22Rv1 (cell line): ENCODE results near the gene ARHGEF18.
"Not testable (repeated sequence)": the region's sequence is repeated elsewhere in the genome, so short reads cannot be mapped to it uniquely, and the experiment has no call there.

Source experiments
- H3K27ac ChIP-seq: fragments of 450-650 bp; 2 replicates; pipeline ENCODE4 v1.5.1; 2017
- CTCF ChIP-seq: fragments of 450-650 bp; IDR thresholded peaks from 2 replicates; pipeline ENCODE4 v1.5.1; 2017; ENCODE audit warnings: mild to moderate bottlenecking
- ZFX ChIP-seq: fragments of 450-650 bp; IDR thresholded peaks from 2 replicates; pipeline ENCODE4 v1.6.1; 2017; ENCODE audit warnings: antibody characterized with exemption, borderline replicate concordance

ARHGEF18 gene

DNA sequence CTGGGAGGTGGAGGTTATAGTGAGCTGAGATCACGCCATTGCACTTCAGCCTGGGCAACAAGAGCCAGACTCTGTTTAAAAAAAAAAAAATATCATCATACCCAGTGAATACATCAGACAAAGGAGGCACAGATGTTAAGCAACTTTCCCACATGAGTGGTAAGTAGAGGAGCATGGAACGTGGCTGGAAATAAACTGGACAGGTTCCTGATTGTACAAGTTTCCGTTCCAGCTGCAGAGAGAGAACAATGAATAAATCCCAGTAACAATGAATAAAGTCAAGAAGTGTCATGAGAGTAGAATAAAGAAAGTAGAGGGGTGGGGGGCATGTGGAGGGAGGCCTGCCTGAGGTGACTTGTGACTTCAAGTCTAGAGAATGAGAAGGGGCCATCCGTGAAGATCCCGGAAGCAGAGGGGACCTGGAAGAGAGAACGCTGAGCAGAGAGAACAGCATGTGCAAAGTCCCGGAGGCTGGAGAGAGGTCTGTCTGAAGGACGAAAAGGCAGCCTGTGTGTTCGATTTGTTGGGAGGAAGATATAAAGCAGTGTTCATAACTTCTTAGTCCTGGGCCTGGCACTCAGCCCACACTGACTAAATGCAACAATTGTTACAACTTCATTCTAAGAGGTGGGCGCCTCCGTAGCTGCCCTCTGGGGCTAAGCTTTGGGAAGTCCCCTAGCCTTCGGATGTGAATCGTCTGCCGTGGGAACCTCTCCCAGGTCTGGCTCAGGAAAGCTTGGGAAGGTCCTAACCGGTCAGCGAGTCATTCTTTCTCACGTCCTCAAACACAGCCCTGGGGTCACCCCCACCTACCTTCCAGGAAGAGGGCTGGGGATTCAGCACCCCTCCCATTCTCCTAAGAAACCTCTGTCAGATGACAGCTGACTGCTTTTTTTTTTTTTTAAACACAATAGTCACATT lies 15.3 kb upstream of the ARHGEF18 start:
- H3K27ac ChIP-seq, result no peak overlapping the region
- TF ChIP-seq ZFX, result no peak
- no peak for TF ChIP-seq CTCF

DNA sequence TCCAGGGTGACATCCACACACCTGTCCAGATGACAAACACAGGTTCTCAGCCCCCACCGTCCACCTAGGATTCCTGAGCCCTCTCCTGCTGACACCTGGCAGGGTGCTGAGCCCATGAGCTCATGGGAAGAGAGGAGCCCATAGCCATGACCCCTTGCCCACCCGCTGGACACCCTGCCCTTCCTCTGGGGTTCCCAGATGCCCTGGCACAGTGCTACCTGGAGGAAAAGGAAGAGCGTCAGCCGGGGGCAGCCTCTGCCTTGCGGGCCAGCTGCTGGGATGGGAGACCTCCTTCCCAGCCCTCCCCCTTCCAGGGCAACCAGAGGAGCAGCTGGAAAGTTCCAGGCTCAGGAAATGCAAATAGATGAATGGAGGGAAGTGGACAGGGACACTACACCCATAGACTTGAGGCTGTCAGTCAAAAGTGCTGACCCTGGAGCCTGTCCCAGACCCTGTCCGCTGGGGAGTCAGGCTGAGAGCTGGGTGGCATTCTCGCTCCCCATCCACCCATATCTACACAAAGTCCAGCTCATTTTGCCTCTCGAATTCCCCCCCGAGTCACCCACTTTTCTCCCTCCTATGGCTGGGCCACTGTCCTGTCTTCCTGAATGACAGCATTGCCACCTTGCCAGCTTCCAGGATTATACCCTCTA lies 12.3 kb upstream of the ARHGEF18 start:
- no peak overlapping the region for H3K27ac ChIP-seq
- TF ChIP-seq ZFX (no peak), CTCF (no peak)

DNA sequence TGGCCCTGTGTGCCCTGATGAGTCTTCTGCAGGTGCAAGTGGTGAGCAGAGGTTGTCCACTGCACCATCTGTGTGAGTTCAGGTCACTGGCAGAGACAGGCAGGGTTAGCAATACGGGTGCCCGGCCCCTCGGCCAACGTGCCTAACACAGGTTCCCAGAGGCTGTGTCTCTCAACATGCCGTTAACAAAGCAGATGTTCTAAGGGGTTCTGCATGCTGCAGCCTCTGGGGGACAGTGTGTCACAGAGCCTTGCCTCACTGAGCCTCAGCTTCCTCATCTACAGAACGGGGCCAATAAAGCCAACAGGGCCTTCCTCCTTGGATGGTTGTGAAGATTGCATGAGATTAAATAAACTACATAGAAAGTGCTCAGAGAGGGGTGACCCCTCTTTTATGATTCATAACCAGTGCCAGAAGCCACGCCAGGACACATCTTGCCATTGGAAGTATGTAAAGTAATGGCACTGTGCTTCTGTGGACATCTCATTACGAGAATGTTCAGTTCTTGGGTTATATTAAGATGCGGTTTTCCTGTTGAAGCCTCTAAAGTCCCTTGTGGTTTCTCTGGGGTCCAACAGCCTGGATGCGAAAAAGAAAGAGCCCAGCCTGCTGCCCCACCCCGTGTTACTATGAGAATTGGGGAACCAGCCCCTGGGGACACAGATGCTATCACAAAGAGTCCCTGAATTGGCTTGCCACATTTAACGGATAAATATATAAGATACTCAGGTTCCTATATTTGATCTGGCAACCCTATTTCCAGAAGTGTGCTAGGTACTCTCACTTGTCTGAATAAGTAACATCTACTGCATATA lies 11.2 kb upstream of the ARHGEF18 start:
- H3K27ac ChIP-seq, result no peak overlapping the region
- TF ChIP-seq CTCF (no peak), ZFX (no peak)

GRCh38 chr19:7340959-7341837 lies 7.5 kb upstream of the ARHGEF18 start:
- H3K27ac ChIP-seq, result no peak overlapping the region
- peak; percentile 93 for TF ChIP-seq CTCF
- no peak for TF ChIP-seq ZFX

DNA sequence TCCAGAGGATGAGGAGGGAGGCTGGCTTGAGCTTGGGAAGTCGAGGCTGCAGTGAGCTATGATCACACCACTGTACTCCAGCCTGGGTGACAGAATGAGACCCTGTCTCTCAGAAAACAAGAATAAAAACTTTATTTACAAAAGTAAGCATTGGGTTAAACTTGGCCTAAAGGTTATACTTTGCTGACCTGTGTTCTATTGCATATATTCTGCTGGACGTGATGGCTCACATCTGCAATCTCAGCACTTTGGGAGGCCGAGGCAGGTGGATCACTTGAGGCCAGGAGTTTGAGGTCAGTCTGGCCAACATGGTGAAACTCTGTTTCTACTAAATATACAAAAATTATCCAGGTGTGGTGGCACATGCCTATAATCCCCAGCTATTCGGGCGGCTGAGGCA lies 6.6 kb upstream of the ARHGEF18 start:
- H3K27ac ChIP-seq, result no peak overlapping the region
- TF ChIP-seq ZFX (no peak), CTCF (no peak)

DNA sequence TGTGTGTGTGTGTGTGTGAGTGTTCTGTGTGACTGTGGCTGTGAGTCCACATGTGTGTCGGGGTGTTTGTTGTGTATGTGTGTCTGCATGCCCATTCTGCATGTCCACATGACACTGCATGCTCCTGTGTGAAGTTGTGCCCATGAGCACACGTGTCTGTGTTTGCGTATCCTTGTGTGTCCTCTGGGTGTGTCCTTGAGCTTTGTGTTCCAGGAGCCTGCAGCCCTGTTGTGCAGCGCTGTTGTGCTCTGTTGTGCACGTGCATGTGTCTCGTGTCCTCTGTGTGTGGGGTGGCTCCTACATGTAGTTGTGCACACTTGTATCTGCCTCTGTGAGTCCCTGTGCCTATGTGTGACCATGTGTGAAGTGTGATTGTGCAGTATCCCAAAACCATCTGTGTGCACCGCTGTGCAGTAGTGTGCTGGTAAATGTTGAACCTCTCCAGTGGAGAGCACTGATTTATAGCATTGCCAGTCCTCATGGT lies 2.2 kb upstream of the ARHGEF18 start:
- no peak for TF ChIP-seq CTCF

GRCh38 chr19:7346997-7347396 lies 1.7 kb upstream of the ARHGEF18 start:
- H3K27ac ChIP-seq, result not testable (repeated sequence)

More for the DNA sequence above, 2.2 kb upstream of the ARHGEF18 start:
- no peak overlapping the region for H3K27ac ChIP-seq
